GM12891 (cell line): Measurements from ENCODE around the gene ARL8B.

Source experiments
- DNase-seq: peaks from one replicate; pipeline ENCODE4 v3.0.0; 2011; ENCODE audit warnings: low spot score; ENCODE audit not compliant: insufficient read length
- FAIRE-seq: peaks from 2 replicates; lab custom pipeline; 2011; peaks lifted over from hg19 to GRCh38; lab: Jason Lieb, UNC
- PAX5 ChIP-seq: IDR thresholded peaks from 2 replicates; pipeline ENCODE4 v1.6.1; 2011; ENCODE audit warnings: low read length, moderate library complexity, mild to moderate bottlenecking; ENCODE audit not compliant: insufficient read depth, severe bottlenecking
- POLR2A ChIP-seq: IDR thresholded peaks from 2 replicates; pipeline ENCODE4 v1.6.1; 2011; ENCODE audit warnings: low read depth, low read length, control low read depth
- POLR2AphosphoS5 ChIP-seq: IDR thresholded peaks from 2 replicates; pipeline ENCODE4 v1.6.1; 2011; ENCODE audit warnings: low read depth, low read length, control low read depth
- POU2F2 ChIP-seq: IDR thresholded peaks from 2 replicates; pipeline ENCODE4 v1.6.1; 2011; ENCODE audit warnings: low read depth, mild to moderate bottlenecking, control low read depth, low read length, moderate library complexity
- SPI1 ChIP-seq: IDR thresholded peaks from 2 replicates; pipeline ENCODE4 v1.6.1; 2011; ENCODE audit warnings: low read depth, low read length, control low read depth
- TAF1 ChIP-seq: IDR thresholded peaks from 2 replicates; pipeline ENCODE4 v1.6.1; 2011; ENCODE audit warnings: low read depth, low read length, control low read depth

ARL8B gene

GRCh38 chr3:5202222-5202621 is 80.1 kb downstream of the ARL8B start:
- no peak for FAIRE-seq
- no peak for DNase-seq
- TF ChIP-seq PAX5, result no peak

- peak; percentile 92 for FAIRE-seq
- DNase-seq, result no peak
Observed at GRCh38 chr3:5205165-5205941, 83.3 kb downstream of the ARL8B start.

DNA sequence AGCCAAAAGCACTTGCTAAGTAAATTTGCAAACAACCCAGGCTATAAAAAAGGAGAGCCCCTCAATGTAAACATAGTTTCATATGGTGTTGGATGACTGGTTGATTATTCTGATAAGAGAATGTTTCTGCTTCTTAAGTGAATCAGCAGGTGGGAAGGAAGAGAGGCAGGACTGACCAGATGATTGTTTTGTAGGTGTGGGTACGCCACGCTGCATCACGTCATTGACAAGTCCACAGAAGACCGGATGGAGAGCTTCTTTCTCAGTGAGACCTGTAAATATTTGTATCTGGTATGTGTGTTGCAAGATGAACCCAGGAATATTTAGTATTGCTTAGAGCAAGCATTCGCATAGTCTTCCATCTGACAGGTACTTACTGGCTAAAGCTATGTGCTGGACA is 88.8 kb downstream of the ARL8B start:
- no peak for FAIRE-seq
- TF ChIP-seq POU2F2 (no peak), TAF1 (no peak), POLR2A (no peak), PAX5 (no peak), POLR2AphosphoS5 (no peak), SPI1 (no peak)
- DNase-seq, result no peak

More at GRCh38 chr3:5205165-5205941, 83.3 kb downstream of the ARL8B start:
- TF ChIP-seq SPI1 (peak; percentile 98), POLR2AphosphoS5 (no peak)

DNA sequence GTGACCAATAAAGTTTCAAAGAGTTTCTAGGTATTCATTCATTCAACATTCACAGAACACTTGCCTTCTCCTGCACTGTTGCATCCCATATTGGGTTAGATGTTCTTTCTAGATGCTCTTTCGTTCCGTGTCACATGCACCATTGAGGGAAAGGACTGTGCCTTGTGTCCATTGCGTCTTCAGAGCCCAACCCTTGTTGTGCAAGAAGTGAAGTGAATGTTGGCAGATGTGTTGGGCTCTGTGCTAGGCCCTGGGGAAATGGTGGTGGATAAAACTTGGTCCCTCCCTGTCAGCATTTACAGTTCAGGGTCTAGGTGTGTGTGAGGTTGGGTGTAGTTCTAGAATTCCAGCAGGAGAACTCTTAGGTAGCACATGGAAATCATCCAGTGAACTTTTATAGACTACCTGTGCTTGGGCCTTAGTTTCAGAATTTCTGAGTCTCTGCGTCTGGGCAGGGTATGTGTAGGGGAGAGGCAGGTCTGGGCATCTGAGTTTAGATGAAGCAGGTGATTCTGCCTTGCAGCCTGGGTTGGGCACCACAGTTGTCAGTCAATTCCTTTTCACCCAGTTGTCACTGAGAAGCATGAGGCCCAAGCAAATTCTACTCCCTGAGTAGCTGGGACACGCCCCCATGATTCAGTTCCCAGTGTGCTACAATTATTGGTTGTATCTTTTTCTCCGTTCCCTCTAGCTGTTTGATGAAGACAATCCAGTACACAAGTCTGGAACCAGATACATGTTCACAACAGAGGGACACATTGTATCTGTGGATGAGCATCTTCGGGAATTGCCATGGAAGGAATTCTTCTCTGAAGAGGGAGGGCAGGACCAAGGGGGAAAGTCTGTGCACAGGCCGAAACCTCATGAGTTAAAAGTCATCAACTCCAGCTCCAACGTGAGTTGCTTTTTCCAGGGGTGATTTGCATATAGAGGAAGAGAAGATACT is 90.8 kb downstream of the ARL8B start:
- no peak for TF ChIP-seq POU2F2
- no peak for TF ChIP-seq SPI1
- TF ChIP-seq POLR2A, result no peak
- no peak for TF ChIP-seq PAX5
- no peak; the same call in 1 of the 2 replicates for TF ChIP-seq POLR2AphosphoS5
- TF ChIP-seq TAF1, result no peak
- FAIRE-seq, result no peak
- no peak for DNase-seq

- DNase-seq (no peak), FAIRE-seq (no peak)
- TF ChIP-seq SPI1 (no peak), TAF1 (no peak), PAX5 (no peak), POU2F2 (no peak), POLR2A (no peak; the same call in 1 of the 2 replicates), POLR2AphosphoS5 (no peak)
Observed at GRCh38 chr3:5213574-5213966, 91.5 kb downstream of the ARL8B start.

DNA sequence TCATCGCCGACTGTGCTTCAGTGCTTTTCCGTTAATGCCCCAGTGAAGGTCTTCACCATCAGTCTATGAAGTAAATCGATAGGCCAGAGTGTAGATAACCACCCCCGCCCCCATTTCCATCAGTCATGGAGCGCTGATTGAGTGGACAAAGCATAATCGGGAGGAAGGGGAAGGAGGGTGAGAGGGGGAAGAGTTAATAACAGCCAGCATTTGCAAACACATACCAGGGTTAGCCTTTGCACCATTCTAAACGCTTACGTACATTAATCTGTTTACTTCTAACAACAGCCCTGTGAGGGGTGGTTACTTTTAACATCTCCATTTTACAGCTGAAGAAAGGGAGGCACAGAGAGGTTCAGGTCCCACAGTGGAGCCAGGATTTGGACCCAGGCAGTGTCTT is 92.3 kb downstream of the ARL8B start:
- TF ChIP-seq PAX5 (no peak), POU2F2 (no peak), SPI1 (no peak), POLR2AphosphoS5 (no peak), TAF1 (no peak), POLR2A (no peak)
- FAIRE-seq (no peak), DNase-seq (no peak)

- FAIRE-seq (no peak), DNase-seq (no peak)
- TF ChIP-seq TAF1, result no peak
- TF ChIP-seq POU2F2, result no peak
- no peak for TF ChIP-seq POLR2AphosphoS5
- TF ChIP-seq POLR2A, result peak; percentile 22; the same call in 1 of the 2 replicates
Observed at GRCh38 chr3:5217824-5218595, 95.9 kb downstream of the ARL8B start.

DNA sequence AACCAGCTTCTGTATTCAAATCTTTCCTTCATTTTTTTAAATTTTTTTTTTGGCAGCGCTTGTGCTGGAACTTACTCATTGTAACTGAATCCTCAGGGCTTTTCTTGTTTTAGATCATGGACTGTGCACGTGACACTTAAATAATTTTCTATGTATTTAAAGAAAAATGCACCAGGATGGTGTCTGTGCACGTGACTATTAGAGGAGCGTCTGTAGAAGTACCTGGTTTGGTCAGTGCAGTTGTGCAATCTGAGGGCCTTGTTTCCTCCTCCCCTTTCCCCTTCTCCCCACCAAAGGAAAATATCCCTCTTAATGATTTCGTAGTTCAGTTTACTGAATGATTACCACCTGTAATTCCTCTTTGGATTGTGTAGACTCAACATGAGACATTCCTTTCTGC is 96.7 kb downstream of the ARL8B start:
- no peak for TF ChIP-seq PAX5
- no peak for TF ChIP-seq POLR2AphosphoS5
- TF ChIP-seq TAF1, result no peak
- no peak for TF ChIP-seq SPI1
- TF ChIP-seq POU2F2, result no peak
- TF ChIP-seq POLR2A, result no peak
- DNase-seq (no peak), FAIRE-seq (no peak)

- no peak for DNase-seq
- no peak for FAIRE-seq
- no peak for TF ChIP-seq SPI1
- no peak for TF ChIP-seq POU2F2
- TF ChIP-seq POLR2A, result no peak
- TF ChIP-seq PAX5, result no peak
- TF ChIP-seq TAF1, result no peak
- TF ChIP-seq POLR2AphosphoS5, result no peak
Observed at GRCh38 chr3:5219216-5219615, 97.1 kb downstream of the ARL8B start.
